Activated naive CD8-positive, alpha-beta T cell (primary cell): ENCODE measurements around the gene WWP2.

ENCODE experiments used
- H3K27ac Mint-ChIP-seq: one replicate; pipeline ENCODE4 v1.8.0; 2021; ENCODE audit warnings: mixed read lengths
- H3K27me3 Mint-ChIP-seq: one replicate; pipeline ENCODE4 v1.8.0; 2021; ENCODE audit warnings: mixed read lengths
- H3K36me3 Mint-ChIP-seq: one replicate; pipeline ENCODE4 v1.8.0; 2021; ENCODE audit warnings: mixed read lengths
- H3K4me1 Mint-ChIP-seq: one replicate; pipeline ENCODE4 v1.8.0; 2021; ENCODE audit warnings: low read depth, mixed read lengths
- H3K4me3 Mint-ChIP-seq: one replicate; pipeline ENCODE4 v1.8.0; 2021; ENCODE audit warnings: mild to moderate bottlenecking, mixed read lengths
- H3K9me3 Mint-ChIP-seq: one replicate; pipeline ENCODE4 v1.8.0; 2021; ENCODE audit warnings: low read depth, mixed read lengths

WWP2 gene

DNA sequence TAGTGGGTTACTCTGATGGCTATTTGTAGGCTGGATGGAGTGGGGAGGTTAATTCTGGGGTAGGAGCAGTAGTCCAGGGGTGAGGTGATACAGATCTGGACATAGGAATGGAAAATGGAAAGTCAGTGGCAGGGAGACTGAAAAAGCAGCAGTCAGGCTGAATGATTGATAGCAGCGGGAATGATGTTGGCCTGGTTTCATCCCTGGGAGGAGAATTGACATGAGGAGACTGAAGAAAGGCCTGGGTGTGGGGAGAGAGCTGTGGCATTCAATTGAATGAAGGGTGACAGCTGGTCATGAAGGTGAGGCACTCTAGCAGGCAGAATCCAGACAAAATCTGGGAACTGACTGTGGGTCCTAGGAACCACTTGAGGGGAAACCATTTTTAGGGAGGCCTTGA, 154.3 kb downstream of the WWP2 start:
- no peaks in the 10 kb centered on the region for H3K36me3 Mint-ChIP-seq
- no peaks in the 10 kb centered on the region for H3K4me1 Mint-ChIP-seq
- no peak overlapping the region for H3K4me3 Mint-ChIP-seq
- H3K27ac Mint-ChIP-seq: no peak overlapping the region
- no peaks in the 10 kb centered on the region for H3K9me3 Mint-ChIP-seq
- H3K27me3 Mint-ChIP-seq: no peaks in the 10 kb centered on the region

DNA sequence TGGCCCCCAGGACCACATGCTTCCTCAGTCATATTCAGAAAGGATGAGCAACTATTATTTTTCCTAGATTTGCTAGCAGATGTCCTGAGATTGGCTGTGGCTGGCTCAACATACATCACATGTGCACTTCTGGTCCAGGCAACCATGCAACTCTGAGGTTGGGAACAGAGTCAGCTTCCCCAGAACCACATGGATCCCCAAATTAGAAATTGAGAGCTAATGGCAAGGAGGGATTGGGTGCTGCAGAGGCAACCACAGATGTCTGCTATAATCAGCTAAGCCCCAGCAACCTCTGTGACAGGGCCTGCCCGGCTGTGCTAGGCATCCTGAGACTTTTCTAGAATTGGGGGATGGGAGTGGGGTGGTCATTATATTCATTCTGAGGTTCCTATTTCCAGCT, 155.2 kb downstream of the WWP2 start:
- no peaks in the 10 kb centered on the region for H3K9me3 Mint-ChIP-seq
- no peaks in the 10 kb centered on the region for H3K36me3 Mint-ChIP-seq
- no peak overlapping the region for H3K27ac Mint-ChIP-seq
- H3K4me1 Mint-ChIP-seq: no peaks in the 10 kb centered on the region
- H3K27me3 Mint-ChIP-seq: no peaks in the 10 kb centered on the region
- no peak overlapping the region for H3K4me3 Mint-ChIP-seq

DNA sequence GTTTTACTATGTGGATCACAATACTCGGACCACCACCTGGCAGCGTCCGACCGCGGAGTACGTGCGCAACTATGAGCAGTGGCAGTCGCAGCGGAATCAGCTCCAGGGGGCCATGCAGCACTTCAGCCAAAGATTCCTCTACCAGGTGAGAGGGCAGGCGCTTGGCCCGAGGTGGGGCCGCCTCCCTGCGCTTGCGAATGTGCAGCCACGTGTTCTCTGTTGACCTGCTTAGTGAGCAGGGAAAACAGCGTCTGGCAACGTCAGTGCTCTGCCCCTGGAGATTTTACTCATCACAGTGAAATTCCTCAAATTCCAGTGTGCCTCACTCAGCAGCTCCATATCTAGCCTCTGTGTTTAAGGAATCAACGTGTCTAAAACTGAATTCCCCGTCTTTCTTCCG, 155.6 kb downstream of the WWP2 start:
- Mint-ChIP-seq H3K4me3 (no peak overlapping the region), H3K36me3 (no peaks in the 10 kb centered on the region), H3K27ac (no peak overlapping the region)

DNA sequence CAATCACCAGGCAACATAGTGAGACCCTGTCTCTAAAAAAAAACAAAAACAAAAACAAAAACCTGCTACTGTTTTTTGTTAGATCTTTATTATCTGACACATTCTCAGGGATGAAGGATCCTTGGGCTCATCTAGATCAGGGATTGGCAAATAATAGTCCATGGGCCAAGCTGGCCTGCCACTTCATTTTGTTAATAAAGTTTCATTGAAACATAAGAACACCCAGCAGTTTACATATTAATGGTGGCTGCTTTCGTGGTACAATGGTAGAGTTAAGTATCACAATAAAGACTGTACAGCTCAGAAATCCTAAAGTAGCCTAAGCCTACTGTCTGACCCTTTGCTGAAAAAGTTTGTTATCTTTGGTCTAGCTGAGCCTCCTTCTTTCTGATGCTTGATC, 156.1 kb downstream of the WWP2 start:
- Mint-ChIP-seq H3K36me3 (no peaks in the 10 kb centered on the region), H3K27ac (no peak overlapping the region), H3K9me3 (no peaks in the 10 kb centered on the region), H3K27me3 (no peaks in the 10 kb centered on the region), H3K4me3 (no peak overlapping the region), H3K4me1 (no peaks in the 10 kb centered on the region)

More for the DNA sequence above, 155.6 kb downstream of the WWP2 start:
- H3K4me1 Mint-ChIP-seq: no peaks in the 10 kb centered on the region
- no peaks in the 10 kb centered on the region for H3K9me3 Mint-ChIP-seq
- no peaks in the 10 kb centered on the region for H3K27me3 Mint-ChIP-seq

DNA sequence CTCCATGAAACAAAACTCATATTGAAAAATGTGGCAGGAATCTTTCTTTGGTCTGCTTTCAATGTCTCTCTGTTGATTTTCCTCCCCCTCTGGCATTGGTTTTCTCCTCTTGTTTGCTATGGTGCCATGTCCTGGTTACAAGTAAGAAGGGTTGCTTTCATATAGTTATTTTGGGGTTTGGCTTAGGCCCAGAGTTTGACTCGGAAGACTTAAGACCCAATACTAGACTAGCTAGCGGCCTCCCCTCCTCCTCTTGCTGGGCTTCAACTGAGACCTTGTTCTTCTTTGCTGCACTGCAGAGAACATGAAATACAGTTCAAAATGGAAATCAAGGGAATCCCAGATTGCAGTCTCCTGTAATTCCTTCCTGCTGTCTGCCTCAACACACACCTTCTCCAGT, 159.0 kb downstream of the WWP2 start:
- no peak overlapping the region for H3K27ac Mint-ChIP-seq
- no peaks in the 10 kb centered on the region for H3K9me3 Mint-ChIP-seq
- H3K27me3 Mint-ChIP-seq: no peaks in the 10 kb centered on the region
- no peaks in the 10 kb centered on the region for H3K36me3 Mint-ChIP-seq
- no peaks in the 10 kb centered on the region for H3K4me1 Mint-ChIP-seq
- H3K4me3 Mint-ChIP-seq: no peak overlapping the region

DNA sequence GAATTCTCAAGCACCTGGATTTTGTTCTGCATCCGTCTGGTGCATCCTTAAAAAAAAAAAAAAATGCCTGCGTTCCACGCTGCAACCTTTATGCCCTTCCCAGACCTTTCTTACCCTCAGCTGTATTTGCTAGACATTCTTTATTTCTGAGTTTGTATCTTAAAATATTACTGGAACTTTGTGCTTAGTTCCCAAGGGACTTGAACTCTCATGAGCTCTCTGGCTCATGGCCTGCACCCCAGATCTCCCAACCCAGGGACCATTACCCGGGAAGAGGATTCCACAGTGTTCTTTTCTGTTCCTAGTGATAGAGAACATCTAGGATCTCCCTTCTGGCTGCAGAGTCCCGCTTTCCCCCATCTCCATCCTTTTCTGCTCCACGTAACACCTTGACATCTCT, 160.1 kb downstream of the WWP2 start:
- Mint-ChIP-seq H3K9me3 (no peaks in the 10 kb centered on the region), H3K4me3 (no peak overlapping the region), H3K27me3 (no peaks in the 10 kb centered on the region), H3K36me3 (no peaks in the 10 kb centered on the region), H3K27ac (no peak overlapping the region), H3K4me1 (no peaks in the 10 kb centered on the region)

DNA sequence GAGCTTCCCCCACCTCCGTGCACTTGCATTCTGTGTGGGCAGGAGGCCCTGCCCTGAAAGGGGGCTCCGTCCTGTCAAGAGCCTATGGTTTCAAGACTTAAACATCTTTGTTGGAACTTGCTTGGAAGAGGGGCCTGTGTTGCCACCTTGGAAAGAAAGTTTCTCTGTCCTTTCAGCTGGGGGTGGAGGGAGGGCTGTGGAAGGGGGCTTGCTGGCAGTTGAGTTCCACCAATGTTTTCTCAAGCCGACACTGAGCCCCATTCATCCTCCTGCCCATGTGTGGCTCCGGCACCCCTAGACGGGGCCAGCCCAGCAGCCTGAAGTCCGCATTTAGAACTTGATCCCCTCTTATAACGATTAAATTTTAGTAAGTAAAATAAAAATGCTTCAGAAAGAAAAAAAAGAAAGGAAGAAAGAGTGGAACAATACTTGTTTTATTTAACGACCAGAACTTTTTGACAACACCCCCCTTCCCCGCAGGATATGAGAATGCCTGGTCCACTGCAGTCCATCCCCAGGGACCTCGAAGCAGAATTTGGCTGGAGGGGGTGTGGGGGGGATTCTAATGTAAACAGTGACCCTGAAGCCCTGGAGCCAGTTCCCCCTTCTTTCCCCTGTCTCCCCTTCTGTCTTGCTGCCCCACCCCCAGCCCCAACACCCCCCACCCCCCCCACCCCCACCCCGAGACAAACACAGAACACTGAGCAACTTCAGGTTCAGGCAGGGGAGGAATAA, 162.1 kb downstream of the WWP2 start:
- no peaks in the 10 kb centered on the region for H3K36me3 Mint-ChIP-seq
- no peaks in the 10 kb centered on the region for H3K9me3 Mint-ChIP-seq
- H3K27me3 Mint-ChIP-seq: no peaks in the 10 kb centered on the region
- no peaks in the 10 kb centered on the region for H3K4me1 Mint-ChIP-seq
- no peak overlapping the region for H3K4me3 Mint-ChIP-seq
- no peak overlapping the region for H3K27ac Mint-ChIP-seq

DNA sequence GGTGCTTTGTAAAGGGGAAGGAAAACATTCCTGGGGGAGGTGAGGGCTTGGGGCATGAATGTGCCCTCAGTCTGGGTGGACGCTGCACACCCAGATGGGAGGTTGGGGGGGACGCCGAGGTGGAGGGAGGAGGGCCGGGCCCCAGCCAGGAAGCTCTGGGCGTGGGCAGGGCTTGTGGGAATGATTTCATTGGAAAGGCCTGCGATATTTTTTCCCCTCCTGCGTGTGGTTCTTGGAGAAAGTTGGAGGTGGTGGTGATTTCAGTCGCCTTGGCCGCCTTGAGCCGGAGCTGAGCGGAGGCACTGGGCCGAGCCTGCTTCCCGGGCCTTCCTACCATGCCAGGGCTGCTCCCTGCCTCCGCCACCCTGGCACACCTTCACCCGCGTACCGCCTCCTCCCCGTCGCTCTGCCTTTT, 162.7 kb downstream of the WWP2 start:
- Mint-ChIP-seq H3K4me1 (no peaks in the 10 kb centered on the region), H3K36me3 (no peaks in the 10 kb centered on the region), H3K27ac (no peak overlapping the region), H3K9me3 (no peaks in the 10 kb centered on the region), H3K4me3 (no peak overlapping the region), H3K27me3 (no peaks in the 10 kb centered on the region)

DNA sequence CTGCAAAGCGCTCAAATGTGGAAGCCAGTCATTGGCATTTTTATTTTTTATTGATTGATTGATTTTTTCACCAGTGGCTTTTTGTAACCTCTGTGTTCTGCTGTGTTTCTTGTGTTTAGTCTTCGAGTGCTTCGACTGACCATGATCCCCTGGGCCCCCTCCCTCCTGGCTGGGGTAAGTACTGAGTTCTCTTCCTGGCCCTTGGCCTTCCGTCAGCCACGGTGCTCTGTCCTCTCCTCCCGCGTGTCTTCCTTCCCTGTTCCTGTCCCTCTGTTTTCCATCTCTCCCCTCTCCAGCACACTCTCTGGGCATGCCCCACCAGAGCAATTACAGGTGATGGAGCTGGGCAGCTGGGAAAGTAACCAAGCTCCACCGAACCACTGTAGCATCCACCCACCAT, 163.2 kb downstream of the WWP2 start:
- Mint-ChIP-seq H3K4me3 (no peak overlapping the region), H3K27me3 (no peaks in the 10 kb centered on the region), H3K36me3 (peaks cover 2% of the 10 kb centered on the region), H3K9me3 (no peaks in the 10 kb centered on the region), H3K4me1 (no peaks in the 10 kb centered on the region), H3K27ac (no peak overlapping the region)

DNA sequence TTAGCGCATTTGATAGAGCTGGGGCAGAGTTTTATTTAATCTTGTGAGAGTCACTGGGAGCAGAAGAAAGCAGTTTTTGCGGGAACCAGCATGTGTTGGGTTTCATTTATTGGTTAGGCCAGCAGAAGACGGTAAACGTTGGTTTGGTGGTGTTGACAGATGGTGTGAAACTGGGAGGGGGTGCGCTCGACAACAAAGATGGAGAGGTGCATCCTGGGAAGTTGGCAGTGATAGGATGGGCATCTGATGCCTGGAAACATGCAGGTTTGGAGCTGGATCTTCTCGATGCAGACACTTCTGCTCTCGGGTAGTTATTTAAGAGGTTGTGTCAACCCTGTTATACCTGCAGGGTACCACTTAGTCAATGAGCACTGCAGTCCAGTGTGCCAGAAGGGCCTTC, 164.1 kb downstream of the WWP2 start:
- Mint-ChIP-seq H3K4me1 (no peaks in the 10 kb centered on the region), H3K27me3 (no peaks in the 10 kb centered on the region), H3K4me3 (no peak overlapping the region), H3K27ac (no peak overlapping the region), H3K9me3 (no peaks in the 10 kb centered on the region), H3K36me3 (peaks cover 2% of the 10 kb centered on the region)

DNA sequence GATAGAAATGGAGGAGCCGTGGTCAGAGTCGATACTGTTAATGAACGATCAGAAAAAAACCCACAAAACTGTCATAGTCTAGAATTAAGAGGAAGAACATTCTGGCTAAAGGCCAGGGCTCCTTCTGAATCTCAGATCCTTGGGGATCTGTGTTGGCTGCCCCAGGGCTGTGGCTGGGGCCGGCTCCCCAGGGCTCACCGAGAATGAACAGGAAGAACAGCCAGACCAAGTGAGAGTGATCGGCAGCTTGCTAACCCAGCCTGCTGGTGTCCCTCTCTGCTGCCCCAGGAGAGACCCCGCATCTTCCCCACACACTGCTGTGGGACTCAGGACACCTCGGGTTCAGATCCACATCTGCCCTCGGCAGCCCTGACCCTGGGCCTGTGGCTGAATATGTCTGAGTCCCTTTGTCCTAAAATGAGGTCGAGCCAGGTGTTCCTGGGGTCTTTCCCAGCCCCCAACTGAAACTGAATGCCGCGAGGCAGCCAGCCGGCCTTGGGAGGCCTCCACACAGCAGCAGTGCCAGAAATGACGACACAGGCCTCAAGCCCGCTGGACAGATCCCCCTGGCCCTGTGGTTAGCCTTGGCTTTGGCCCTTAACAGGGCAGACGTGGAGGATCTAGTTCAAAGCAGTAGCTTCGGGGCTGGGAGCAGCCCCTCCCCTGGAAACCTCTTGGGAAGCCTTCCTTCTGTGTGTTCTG, 165.1 kb downstream of the WWP2 start:
- no peaks in the 10 kb centered on the region for H3K27me3 Mint-ChIP-seq
- no peak overlapping the region for H3K27ac Mint-ChIP-seq
- H3K36me3 Mint-ChIP-seq: peaks cover 2% of the 10 kb centered on the region
- no peaks in the 10 kb centered on the region for H3K4me1 Mint-ChIP-seq
- H3K9me3 Mint-ChIP-seq: no peaks in the 10 kb centered on the region
- no peak overlapping the region for H3K4me3 Mint-ChIP-seq

DNA sequence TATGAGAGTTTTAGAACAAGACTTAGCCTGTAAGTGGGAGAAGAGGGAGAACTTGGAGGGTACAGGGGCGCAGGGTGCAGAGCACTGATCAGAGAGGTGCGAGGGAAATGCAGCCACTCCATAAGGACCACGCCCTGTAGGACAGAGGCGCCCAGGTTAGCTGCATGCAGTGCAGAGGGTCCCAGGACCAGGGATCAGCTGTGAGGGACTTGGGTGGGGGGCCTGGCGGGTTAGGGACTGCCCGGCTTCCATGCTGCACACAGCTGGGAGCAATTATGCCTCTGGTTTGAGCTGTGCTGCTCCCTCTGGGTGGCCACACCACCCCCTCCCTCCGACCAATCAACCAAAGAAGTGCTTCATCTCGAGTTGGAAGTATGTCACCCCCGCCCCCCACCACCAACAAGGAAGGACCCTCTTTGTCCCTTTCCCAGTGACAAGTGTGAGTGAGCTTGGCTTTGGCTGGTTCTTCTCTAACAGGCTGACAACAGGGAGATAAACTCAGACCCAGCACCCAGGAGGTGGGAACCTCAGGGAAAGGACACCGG, 166.8 kb downstream of the WWP2 start:
- no peaks in the 10 kb centered on the region for H3K9me3 Mint-ChIP-seq
- no peak overlapping the region for H3K27ac Mint-ChIP-seq
- peaks cover 5% of the 10 kb centered on the region for H3K36me3 Mint-ChIP-seq
- no peaks in the 10 kb centered on the region for H3K4me1 Mint-ChIP-seq
- H3K27me3 Mint-ChIP-seq: no peaks in the 10 kb centered on the region
- no peak overlapping the region for H3K4me3 Mint-ChIP-seq

DNA sequence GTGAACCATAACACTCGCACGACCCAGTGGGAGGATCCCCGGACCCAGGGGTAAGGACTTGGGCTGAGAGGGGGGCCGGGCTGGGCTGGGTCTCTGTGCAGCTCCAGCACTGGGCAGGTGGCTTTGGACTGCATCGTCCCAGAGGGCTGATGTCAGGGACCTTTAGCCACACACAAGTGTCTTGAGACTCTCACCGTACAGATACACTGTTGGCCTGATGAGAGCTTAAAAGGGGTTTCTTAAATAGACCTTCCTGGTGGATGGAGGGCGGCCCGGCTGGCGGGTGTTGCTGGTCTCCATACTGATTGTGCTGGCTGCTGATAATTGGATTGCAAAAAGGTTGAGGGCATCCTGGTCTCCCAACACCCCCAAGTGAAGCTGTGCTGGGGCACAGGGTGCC, 167.3 kb downstream of the WWP2 start:
- H3K4me1 Mint-ChIP-seq: no peaks in the 10 kb centered on the region
- H3K9me3 Mint-ChIP-seq: no peaks in the 10 kb centered on the region
- no peaks in the 10 kb centered on the region for H3K27me3 Mint-ChIP-seq
- H3K4me3 Mint-ChIP-seq: no peak overlapping the region
- H3K36me3 Mint-ChIP-seq: peaks cover 5% of the 10 kb centered on the region
- H3K27ac Mint-ChIP-seq: no peak overlapping the region

DNA sequence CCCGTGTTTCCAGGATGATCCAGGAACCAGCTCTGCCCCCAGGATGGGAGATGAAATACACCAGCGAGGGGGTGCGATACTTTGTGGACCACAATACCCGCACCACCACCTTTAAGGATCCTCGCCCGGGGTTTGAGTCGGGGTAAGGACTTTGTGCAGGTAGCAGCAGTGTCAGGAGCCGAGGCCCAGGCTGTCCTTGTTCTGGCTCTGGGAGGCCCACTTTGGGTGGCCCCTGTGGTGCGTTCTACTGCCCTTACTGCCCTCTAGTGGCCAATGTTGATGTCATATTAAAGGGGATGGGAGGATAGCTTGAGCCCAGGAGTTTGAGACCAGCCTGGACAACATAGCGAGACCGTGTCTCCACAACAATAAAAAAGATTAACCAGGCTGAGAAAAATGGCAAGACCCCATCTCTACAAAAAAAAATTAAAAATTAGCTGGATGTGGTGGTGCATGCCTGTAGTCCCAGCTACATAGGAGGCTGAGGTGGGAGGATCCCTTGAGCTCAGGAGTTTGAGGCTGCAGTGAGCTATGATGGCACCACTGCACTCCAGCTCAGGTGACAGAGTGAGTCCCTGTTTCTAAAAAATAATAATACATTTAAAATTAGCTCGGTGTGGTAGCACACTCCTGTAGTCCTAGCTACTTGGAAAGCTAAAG, 168.1 kb downstream of the WWP2 start:
- peaks cover 5% of the 10 kb centered on the region for H3K36me3 Mint-ChIP-seq
- no peaks in the 10 kb centered on the region for H3K27me3 Mint-ChIP-seq
- H3K9me3 Mint-ChIP-seq: no peaks in the 10 kb centered on the region
- no peak overlapping the region for H3K4me3 Mint-ChIP-seq
- H3K4me1 Mint-ChIP-seq: no peaks in the 10 kb centered on the region
- no peak overlapping the region for H3K27ac Mint-ChIP-seq

DNA sequence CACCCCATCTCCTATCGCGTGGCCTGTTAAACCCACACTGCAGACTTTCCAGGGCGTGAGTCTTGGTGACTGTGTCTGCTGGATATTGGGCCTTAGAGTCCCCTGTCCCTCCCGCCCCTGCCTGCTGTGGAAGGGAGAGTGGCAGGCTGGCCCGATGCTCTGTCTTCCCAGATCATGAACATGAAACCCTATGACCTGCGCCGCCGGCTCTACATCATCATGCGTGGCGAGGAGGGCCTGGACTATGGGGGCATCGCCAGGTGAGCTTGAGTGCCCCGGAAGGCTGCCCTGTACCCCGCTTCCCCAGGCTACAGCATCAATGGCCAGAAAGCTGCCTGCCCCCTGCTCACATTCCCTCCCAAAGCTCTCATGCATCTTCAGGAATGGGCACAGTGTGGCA, 169.5 kb downstream of the WWP2 start:
- H3K27me3 Mint-ChIP-seq: no peaks in the 10 kb centered on the region
- no peak overlapping the region for H3K4me3 Mint-ChIP-seq
- no peaks in the 10 kb centered on the region for H3K4me1 Mint-ChIP-seq
- H3K9me3 Mint-ChIP-seq: no peaks in the 10 kb centered on the region
- H3K27ac Mint-ChIP-seq: no peak overlapping the region
- peaks cover 5% of the 10 kb centered on the region for H3K36me3 Mint-ChIP-seq
